ENCODE data around the gene SLC66A2.

Gene SLC66A2

DNA sequence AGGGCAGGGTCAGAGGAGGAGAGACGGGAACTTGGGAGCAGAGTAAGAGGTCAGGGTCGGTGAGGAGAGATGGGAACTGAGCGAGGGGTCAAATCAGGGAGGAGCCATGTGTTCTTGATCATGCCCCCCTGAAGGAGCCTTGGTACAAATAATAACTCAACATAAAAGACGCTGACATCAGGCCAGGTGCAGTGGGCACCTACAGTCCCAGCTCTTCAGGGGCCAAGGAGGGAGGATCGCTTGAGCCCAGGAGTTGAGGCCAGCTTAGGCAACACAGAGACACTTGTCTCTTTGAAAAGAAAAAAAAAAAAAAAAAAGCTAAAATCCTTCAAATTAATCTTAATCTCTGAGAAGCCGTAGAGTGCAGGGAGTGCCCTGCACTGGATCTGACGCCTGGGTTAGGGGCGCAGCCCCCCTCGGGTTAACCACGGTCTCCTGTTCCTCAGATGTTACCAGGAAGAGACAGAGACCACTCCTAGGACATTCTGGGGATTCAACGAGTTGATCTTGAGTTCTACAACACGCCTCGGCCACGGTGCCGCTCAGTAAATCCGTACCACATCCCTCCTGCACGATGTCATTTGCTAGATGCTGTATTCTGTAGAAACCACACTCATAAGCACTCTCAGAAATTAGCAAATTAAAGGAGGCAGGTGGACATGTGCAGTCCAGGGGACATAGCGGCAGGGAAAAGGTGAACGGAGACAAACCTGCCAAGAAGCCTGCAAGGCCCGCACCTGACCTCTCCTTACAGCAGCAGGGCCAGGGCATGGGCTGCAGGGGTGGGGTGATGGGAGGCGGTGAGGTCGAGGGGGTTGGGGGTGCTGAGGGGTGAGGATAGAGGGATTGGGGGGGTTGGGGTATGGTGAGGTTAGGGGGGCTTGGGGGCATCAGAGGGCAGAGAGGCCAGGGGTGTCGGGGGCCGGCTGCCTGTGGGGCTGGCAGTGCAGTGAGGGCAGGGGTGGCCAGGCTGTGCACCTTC, 29.2 kb downstream of the SLC66A2 start (continued):
- TF ChIP-seq CREB5 (CRISPR knock-in tag; IDR thresholded peaks at IDR 0.05; ENCODE audit: low read depth) = no peak
- TF ChIP-seq TCF4 (CRISPR knock-in tag; IDR thresholded peaks at IDR 0.05; ENCODE audit: borderline replicate concordance) = no peak
- no peak for TF ChIP-seq ARNTL (CRISPR knock-in tag; IDR thresholded peaks at IDR 0.05; ENCODE audit: borderline replicate concordance, low read depth)
- TF ChIP-seq ZNF565 (CRISPR knock-in tag; conservative IDR thresholded peaks at IDR 0.05; ENCODE audit: low read depth) = no peak
- no peak for TF ChIP-seq GLIS3 (CRISPR knock-in tag; IDR thresholded peaks at IDR 0.05)
- TF ChIP-seq ZNF8 (CRISPR knock-in tag; IDR thresholded peaks at IDR 0.05) = no peak

DNA sequence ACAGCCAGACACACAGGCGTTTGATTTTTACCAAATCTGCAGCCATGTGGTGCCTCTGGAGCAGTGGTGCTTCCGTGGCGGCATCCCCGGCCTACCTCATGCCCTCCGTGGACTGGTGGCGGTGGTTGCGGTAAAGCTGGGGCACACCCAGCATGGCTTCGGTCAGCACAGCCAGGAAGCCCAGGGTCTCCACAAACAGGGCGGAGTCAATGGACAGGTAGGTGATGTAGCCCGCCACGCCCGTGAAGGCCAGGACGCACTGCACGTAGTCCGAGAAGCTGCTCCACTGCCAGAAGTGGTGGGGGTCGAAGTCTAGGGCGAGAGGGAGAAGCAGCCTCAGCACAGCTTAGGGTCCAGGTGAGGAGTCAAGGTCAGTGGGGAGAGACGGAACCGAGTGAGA, 32.4 kb downstream of the SLC66A2 start:
- TF ChIP-seq BACH2 (CRISPR knock-in tag; IDR thresholded peaks at IDR 0.05; ENCODE audit: borderline replicate concordance) = no peak
- TF ChIP-seq ZNF8 (CRISPR knock-in tag; IDR thresholded peaks at IDR 0.05) = no peak
- no peak for TF ChIP-seq ESRRG (CRISPR knock-in tag; IDR thresholded peaks at IDR 0.05)
- no peak for TF ChIP-seq SNAI2 (CRISPR knock-in tag; IDR thresholded peaks at IDR 0.05)
- no peak for TF ChIP-seq ZNF70 (CRISPR knock-in tag; IDR thresholded peaks at IDR 0.05)
- no peak for TF ChIP-seq ISL1 (CRISPR knock-in tag; IDR thresholded peaks at IDR 0.05)
- TF ChIP-seq CREB5 (CRISPR knock-in tag; IDR thresholded peaks at IDR 0.05; ENCODE audit: low read depth) = no peak
- TF ChIP-seq RARB (CRISPR knock-in tag; IDR thresholded peaks at IDR 0.05) = no peak
- no peak for TF ChIP-seq TCF4 (CRISPR knock-in tag; IDR thresholded peaks at IDR 0.05; ENCODE audit: borderline replicate concordance)
- TF ChIP-seq ZFP3 (CRISPR knock-in tag; IDR thresholded peaks at IDR 0.05) = no peak
- TF ChIP-seq ZNF565 (CRISPR knock-in tag; conservative IDR thresholded peaks at IDR 0.05; ENCODE audit: low read depth) = no peak
- no peak for TF ChIP-seq PPARA (CRISPR knock-in tag; IDR thresholded peaks at IDR 0.05; ENCODE audit: borderline replicate concordance)
- no peak for TF ChIP-seq POU6F1 (CRISPR knock-in tag; IDR thresholded peaks at IDR 0.05; ENCODE audit: borderline replicate concordance, low read depth)
- no peak for TF ChIP-seq GLIS3 (CRISPR knock-in tag; IDR thresholded peaks at IDR 0.05)
- TF ChIP-seq CSDC2 (CRISPR knock-in tag; IDR thresholded peaks at IDR 0.05) = no peak
- no peak for TF ChIP-seq ZC3H10 (CRISPR knock-in tag; IDR thresholded peaks at IDR 0.05)
- TF ChIP-seq ARNTL (CRISPR knock-in tag; IDR thresholded peaks at IDR 0.05; ENCODE audit: borderline replicate concordance, low read depth) = no peak
- TF ChIP-seq, protein P1, sequence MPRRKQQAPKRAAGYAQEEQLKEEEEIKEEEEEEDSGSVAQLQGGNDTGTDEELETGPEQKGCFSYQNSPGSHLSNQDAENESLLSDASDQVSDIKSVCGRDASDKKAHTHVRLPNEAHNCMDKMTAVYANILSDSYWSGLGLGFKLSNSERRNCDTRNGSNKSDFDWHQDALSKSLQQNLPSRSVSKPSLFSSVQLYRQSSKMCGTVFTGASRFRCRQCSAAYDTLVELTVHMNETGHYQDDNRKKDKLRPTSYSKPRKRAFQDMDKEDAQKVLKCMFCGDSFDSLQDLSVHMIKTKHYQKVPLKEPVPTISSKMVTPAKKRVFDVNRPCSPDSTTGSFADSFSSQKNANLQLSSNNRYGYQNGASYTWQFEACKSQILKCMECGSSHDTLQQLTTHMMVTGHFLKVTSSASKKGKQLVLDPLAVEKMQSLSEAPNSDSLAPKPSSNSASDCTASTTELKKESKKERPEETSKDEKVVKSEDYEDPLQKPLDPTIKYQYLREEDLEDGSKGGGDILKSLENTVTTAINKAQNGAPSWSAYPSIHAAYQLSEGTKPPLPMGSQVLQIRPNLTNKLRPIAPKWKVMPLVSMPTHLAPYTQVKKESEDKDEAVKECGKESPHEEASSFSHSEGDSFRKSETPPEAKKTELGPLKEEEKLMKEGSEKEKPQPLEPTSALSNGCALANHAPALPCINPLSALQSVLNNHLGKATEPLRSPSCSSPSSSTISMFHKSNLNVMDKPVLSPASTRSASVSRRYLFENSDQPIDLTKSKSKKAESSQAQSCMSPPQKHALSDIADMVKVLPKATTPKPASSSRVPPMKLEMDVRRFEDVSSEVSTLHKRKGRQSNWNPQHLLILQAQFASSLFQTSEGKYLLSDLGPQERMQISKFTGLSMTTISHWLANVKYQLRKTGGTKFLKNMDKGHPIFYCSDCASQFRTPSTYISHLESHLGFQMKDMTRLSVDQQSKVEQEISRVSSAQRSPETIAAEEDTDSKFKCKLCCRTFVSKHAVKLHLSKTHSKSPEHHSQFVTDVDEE (CRISPR knock-in tag; IDR thresholded peaks at IDR 0.05) = no peak
- no peak for TF ChIP-seq TOX (CRISPR knock-in tag; IDR thresholded peaks at IDR 0.05; ENCODE audit: borderline replicate concordance)
- no peak for ATAC-seq

GRCh38 chr18:79918615-79919011, 32.8 kb downstream of the SLC66A2 start:
- no peak for ATAC-seq
- TF ChIP-seq, protein P1 (CRISPR knock-in tag; IDR thresholded peaks at IDR 0.05) = no peak
- TF ChIP-seq CREB5 (CRISPR knock-in tag; IDR thresholded peaks at IDR 0.05; ENCODE audit: low read depth) = no peak
- no peak for TF ChIP-seq TCF4 (CRISPR knock-in tag; IDR thresholded peaks at IDR 0.05; ENCODE audit: borderline replicate concordance)
- TF ChIP-seq ESRRG (CRISPR knock-in tag; IDR thresholded peaks at IDR 0.05) = no peak
- no peak for TF ChIP-seq ZFP3 (CRISPR knock-in tag; IDR thresholded peaks at IDR 0.05)
- no peak for TF ChIP-seq PPARA (CRISPR knock-in tag; IDR thresholded peaks at IDR 0.05; ENCODE audit: borderline replicate concordance)
- TF ChIP-seq CSRNP3 (CRISPR knock-in tag; IDR thresholded peaks at IDR 0.05) = no peak

All from SK-N-SH treated with all-trans-retinoic acid at 6 μM for 48 hours (cell line).